Measurements from ENCODE around the gene NNAT. TPM values are rescaled to one million over a fixed set of nuclear protein-coding genes. Genes with fewer than 3 reads are reported as not detected.

Gene NNAT
- total RNA-seq, 1 donor from 2014 or later, result 65.2 TPM

DNA sequence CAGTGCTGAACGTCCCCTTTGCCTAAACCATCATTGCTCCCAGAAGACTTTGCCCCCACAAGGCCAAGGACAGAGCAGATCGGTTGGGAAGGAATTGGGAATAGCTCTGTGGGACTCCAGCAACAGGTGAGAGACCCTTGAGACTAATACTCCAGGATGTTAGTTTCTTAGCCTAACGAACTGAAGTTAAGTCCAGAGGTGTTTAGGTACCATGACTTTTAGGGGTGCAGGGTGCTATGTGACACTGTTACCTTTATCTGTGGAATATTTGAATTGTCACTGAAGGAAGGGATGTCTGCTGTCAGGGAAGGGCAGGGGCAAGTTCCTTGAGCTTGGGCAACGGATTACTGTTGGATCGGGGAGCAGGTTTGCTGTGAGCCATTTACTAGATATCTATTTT is 4.8 kb downstream of the NNAT start:
- peak overlapping the region; percentile 100 for H3K4me3 ChIP-seq (ENCODE audit: low read depth, low read length)
- TF ChIP-seq, protein P1, sequence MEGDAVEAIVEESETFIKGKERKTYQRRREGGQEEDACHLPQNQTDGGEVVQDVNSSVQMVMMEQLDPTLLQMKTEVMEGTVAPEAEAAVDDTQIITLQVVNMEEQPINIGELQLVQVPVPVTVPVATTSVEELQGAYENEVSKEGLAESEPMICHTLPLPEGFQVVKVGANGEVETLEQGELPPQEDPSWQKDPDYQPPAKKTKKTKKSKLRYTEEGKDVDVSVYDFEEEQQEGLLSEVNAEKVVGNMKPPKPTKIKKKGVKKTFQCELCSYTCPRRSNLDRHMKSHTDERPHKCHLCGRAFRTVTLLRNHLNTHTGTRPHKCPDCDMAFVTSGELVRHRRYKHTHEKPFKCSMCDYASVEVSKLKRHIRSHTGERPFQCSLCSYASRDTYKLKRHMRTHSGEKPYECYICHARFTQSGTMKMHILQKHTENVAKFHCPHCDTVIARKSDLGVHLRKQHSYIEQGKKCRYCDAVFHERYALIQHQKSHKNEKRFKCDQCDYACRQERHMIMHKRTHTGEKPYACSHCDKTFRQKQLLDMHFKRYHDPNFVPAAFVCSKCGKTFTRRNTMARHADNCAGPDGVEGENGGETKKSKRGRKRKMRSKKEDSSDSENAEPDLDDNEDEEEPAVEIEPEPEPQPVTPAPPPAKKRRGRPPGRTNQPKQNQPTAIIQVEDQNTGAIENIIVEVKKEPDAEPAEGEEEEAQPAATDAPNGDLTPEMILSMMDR (conservative IDR thresholded peaks at IDR 0.05; ENCODE audit: low read depth, low read length), result no peak
- DNase-seq (ENCODE audit: low read depth), result no peak

DNA sequence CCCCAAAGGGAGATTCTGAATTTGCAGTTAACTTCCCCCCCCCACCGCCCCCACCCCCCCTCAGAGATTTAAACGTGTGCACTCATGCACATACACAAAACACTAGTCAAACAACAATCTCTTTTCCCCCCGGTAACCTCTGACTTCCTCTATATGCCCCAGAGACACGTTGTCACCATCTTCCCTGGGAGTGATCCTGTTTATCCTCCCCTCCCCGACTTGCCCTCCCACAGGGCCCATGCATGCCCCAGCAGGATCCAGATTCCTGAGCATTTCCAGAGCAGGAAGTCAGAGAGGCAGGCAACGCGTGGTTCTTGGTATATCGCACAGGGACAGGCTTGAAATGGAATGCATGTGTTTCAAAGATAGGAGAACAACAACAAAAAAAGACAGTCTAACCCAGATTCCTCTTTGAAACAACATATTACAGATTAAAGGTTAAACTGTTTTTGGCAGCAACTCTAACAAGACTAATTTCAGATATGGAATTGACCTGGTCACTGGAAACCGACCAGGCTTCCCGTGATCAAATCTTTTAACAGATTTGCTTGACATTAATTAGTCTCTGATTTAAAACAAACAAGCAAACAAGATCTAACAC is 5.3 kb downstream of the NNAT start:
- no peak for DNase-seq (ENCODE audit: low read depth)
- TF ChIP-seq, protein P1 (conservative IDR thresholded peaks at IDR 0.05; ENCODE audit: low read depth, low read length), result no peak
- H3K4me3 ChIP-seq (ENCODE audit: low read depth, low read length), result peak overlapping the region; percentile 100

DNA sequence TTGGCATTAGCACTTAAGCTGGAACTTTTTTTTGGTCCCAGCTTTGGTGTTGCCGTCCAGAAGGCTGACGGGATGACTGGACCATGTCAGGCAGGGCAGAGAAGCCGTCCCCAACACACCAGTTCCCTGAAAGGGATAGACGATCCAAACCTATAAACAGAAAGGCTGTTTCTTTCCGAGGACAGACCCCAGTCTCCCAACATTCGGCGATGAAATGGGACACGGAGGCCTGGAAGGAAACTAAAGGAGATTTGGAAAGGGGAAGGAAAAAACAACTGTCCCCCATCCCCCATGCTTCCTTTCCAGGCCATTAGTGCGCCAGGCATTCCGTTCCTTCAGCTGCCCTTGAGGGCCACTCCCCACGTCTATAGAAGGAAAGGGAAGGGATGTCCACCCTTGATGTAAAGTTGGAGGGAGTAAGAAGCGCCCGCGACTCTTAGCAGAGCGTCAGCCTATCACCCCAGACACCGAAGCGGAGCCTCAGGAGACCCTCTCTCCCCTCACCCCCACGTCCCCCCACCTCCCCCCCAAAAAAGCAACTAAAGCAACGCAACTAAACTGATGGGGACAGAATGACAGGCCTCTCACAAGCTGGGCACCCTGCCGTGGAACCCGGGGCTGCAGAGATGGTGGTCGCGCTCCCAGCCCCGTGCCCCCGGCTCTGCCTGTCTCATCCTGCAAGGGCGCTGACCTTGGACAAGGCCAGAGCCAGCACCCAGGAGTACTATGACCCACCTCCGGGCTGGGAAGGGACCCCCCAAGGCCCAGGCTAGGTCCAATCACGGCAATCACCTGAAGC is 6.0 kb downstream of the NNAT start:
- peak overlapping the region; percentile 100 for H3K4me3 ChIP-seq (ENCODE audit: low read depth, low read length)
- DNase-seq (ENCODE audit: low read depth), result no peak
- TF ChIP-seq, protein P1 (conservative IDR thresholded peaks at IDR 0.05; ENCODE audit: low read depth, low read length), result no peak

DNA sequence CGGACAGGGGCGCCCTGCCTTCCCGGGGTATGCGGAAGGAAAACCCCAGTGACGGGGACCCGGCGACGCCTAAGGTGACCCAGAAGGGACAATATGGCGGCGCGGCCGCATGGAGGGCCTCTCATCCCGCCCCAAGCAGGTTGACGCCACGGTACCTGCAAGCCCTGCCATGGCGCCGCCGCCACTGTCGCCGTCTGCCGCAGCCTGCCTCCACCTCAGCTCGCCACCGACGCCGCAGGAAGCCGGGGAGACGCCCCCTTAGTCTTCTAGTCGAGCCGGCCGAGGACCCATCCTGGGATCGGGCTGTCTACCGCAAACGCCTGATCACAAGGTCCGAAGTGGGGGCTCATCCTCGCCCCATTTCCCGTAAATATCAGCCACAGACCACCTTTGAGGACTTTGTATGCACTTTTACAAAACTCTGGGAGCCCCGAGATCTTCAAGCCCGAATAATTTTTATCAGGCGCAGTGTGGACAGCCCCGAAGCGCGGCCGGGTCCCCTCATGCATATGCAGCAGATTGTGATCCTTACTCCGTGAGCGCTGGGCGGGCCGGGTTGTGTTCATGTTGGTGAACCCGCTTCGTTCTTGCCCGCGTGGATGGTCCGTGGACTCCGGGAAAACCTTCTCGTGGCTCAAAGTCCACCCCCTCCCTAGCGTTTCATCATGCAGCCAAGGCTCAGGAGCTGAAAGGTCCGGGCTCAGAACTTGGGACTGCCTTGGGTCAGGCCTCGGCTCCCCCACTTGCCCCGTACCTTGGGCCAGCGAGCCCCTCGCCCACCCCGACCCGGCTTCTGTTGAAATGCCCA is 6.8 kb downstream of the NNAT start, which contains the start of gene BLCAP:
Gene BLCAP, minus strand, starts transcription at position 239 of the 808 bp plus-strand sequence. CDS start 8,702 bp downstream, outside the sequence.
- DNase-seq (ENCODE audit: low read depth), result no peak
- TF ChIP-seq, protein P1 (conservative IDR thresholded peaks at IDR 0.05; ENCODE audit: low read depth, low read length), result no peak
- H3K4me3 ChIP-seq (ENCODE audit: low read depth, low read length), result peak within 1 kb of the TSS; percentile 100

DNA sequence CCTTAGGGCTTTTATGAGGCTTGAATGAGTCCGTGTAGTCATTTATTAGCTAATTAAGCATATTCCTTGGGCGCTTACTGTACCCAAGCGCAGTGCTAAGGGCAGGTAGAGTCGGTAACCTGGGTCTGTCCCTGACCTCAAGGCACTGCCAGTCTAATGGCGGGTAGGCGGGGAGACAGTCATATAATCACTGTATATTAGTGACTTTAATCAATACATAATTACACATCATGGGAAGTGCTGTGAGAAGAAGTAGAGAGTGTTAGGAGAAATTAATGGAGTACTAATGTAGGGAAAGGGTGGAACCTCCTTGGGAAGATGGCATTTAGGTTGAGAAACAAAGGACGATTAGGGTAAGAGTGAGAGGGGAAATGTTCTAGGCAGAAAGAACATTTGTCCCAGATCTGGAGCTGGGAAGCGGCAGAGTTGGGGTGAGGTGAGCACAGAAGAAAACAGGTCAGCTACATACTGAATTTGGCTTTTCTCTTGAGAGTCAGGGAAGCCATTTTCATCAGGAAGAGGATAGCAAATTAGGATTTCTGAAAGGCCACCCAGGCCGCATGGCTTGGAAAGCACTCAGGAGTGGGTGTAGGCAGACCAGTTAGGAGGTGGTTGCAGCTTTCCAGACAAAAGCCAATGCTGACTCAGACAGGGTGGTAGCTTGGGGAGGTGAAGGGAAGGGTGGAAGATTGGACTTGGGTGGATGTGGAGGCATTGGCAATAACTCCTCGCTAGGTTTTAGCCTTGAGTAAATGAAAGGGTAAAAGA is 7.6 kb downstream of the NNAT start:
- DNase-seq (ENCODE audit: low read depth), result no peak
- H3K4me3 ChIP-seq (ENCODE audit: low read depth, low read length), result peak overlapping the region; percentile 100
- TF ChIP-seq, protein P1 (conservative IDR thresholded peaks at IDR 0.05; ENCODE audit: low read depth, low read length), result no peak

DNA sequence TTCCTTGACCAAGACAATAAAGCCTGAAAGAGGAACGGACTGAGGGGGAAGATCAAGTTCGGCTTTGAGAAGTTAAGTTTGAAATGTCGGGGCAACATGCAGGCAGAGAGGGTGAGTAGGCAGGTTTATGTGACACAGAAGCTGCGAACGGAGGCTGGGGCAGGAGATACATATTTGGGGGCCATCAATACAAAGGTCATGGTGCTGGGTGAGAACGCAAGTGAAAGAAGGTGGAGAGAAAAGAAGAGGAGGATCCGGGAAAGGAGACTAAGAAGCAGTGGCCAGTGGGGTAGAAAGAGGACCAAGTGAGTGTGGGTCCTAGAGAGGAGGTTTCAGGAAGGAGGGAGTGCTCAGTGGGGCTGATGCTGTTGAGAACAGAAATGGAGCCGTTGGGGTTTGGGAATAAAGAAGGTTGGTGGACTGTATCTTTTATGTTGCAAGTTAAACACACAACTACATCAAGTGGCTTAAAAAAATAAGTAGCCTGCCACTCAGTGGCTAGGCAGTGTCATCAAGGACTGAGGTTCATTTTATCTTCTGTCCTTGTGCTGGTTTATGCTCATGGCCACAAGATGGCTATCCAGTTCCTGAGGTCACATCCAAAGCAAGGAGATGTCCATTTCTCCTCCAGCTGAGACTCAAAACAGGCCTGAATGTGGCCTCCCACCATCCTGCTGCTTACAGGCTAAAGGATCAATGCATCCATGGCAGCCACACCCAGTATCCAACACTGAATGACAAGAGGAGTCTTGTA is 8.3 kb downstream of the NNAT start:
- H3K4me3 ChIP-seq (ENCODE audit: low read depth, low read length), result no peak overlapping the region
- DNase-seq (ENCODE audit: low read depth), result no peak
- TF ChIP-seq, protein P1 (conservative IDR thresholded peaks at IDR 0.05; ENCODE audit: low read depth, low read length), result no peak

All from epithelial cell of proximal tubule (primary cell).